HepG2 (cell line): ENCODE results near the gene RITA1. TPM values are rescaled to one million over a fixed set of nuclear protein-coding genes. Genes with fewer than 3 reads are reported as not detected.

Experiments used
- FOSL2 ChIP-seq: sonication (generic); formaldehyde crosslinking; IDR thresholded peaks from 2 replicates; pipeline ENCODE4 v1.4.0; 2020; ENCODE audit warnings: missing genetic modification reagents
- FOXC1 ChIP-seq: sonication (generic); formaldehyde crosslinking; IDR thresholded peaks from 2 replicates; pipeline ENCODE4 v1.8.0; 2022; ENCODE audit warnings: mild to moderate bottlenecking, missing genetic modification reagents, borderline replicate concordance
- KLF15 ChIP-seq: sonication (generic); formaldehyde crosslinking; IDR thresholded peaks from 2 replicates; pipeline ENCODE4 v1.8.1; 2023; ENCODE audit warnings: borderline replicate concordance, mild to moderate bottlenecking, inconsistent platforms, missing genetic modification reagents, mixed read lengths
- NAIF1 ChIP-seq: sonication (generic); formaldehyde crosslinking; IDR thresholded peaks from 2 replicates; pipeline ENCODE4 v1.5.0; 2020; ENCODE audit warnings: mild to moderate bottlenecking, missing genetic modification reagents, borderline replicate concordance
- NR0B2 ChIP-seq: sonication (generic); formaldehyde crosslinking; IDR thresholded peaks from 2 replicates; pipeline ENCODE4 v1.4.0; 2020; ENCODE audit warnings: mild to moderate bottlenecking, missing genetic modification reagents
- NR2F6 ChIP-seq, 2 experiments: IDR thresholded peaks; 2 replicates each; pipeline ENCODE4 v1.6.1; 2016; ENCODE audit warnings: antibody characterized with exemption in 1 of 2, mild to moderate bottlenecking in 1 of 2
- PBX2 ChIP-seq: IDR thresholded peaks from 2 replicates; pipeline ENCODE4 v1.6.1; 2016; ENCODE audit warnings: control low read depth
- POLR2G ChIP-seq: fragments of 200-400 bp; formaldehyde crosslinking; IDR thresholded peaks from 2 replicates; pipeline ENCODE4 v1.6.1; 2018; ENCODE audit warnings: mild to moderate bottlenecking, low read depth, low read length, moderate library complexity
- RAD21 ChIP-seq: fragments of 450-650 bp; formaldehyde crosslinking; IDR thresholded peaks from 2 replicates; pipeline ENCODE4 v1.5.0; 2020; ENCODE audit warnings: mild to moderate bottlenecking
- RBAK ChIP-seq: sonication (generic); formaldehyde crosslinking; IDR thresholded peaks from 2 replicates; pipeline ENCODE4 v1.5.1; 2020; ENCODE audit warnings: mild to moderate bottlenecking, missing genetic modification reagents
- RBM22 ChIP-seq: fragments of 200-400 bp; formaldehyde crosslinking; optimal IDR thresholded peaks from 2 replicates; pipeline ENCODE3; 2017; ENCODE audit warnings: mild to moderate bottlenecking, low read length, moderate library complexity
- SMYD3 ChIP-seq: sonication (generic); formaldehyde crosslinking; IDR thresholded peaks from 2 replicates; pipeline ENCODE4 v1.8.1; 2023; ENCODE audit warnings: mild to moderate bottlenecking, missing genetic modification reagents
- STAT5B ChIP-seq: sonication (generic); formaldehyde crosslinking; IDR thresholded peaks from 2 replicates; pipeline ENCODE4 v1.4.0; 2020; ENCODE audit warnings: missing genetic modification reagents
- TFAP4 ChIP-seq: sonication (generic); IDR thresholded peaks from 2 replicates; pipeline ENCODE4 v1.6.1; 2016; ENCODE audit warnings: low read depth, borderline replicate concordance
- THAP11 ChIP-seq: IDR thresholded peaks from 2 replicates; pipeline ENCODE4 v1.6.1; 2016; ENCODE audit warnings: missing biosample characterization, missing genetic modification reagents
- TIGD3 ChIP-seq: sonication (generic); formaldehyde crosslinking; IDR thresholded peaks from 2 replicates; pipeline ENCODE4 v1.5.1; 2020; ENCODE audit warnings: mild to moderate bottlenecking, missing genetic modification reagents, borderline replicate concordance
- TRIM22 ChIP-seq: fragments of 450-650 bp; IDR thresholded peaks from 2 replicates; pipeline ENCODE4 v1.6.1; 2017
- ZBTB3 ChIP-seq: sonication (generic); formaldehyde crosslinking; IDR thresholded peaks from 2 replicates; pipeline ENCODE4 v1.4.0; 2020; ENCODE audit warnings: low read depth, mild to moderate bottlenecking, moderate library complexity, missing genetic modification reagents, borderline replicate concordance
- ZFP82 ChIP-seq: sonication (generic); formaldehyde crosslinking; IDR thresholded peaks from 2 replicates; pipeline ENCODE4 v1.5.1; 2020; ENCODE audit warnings: mild to moderate bottlenecking, missing genetic modification reagents, borderline replicate concordance
- ZMYM3 ChIP-seq: sonication (generic); formaldehyde crosslinking; IDR thresholded peaks from 2 replicates; pipeline ENCODE4 v1.5.1; 2020; ENCODE audit warnings: mild to moderate bottlenecking, missing genetic modification reagents
- ZNF17 ChIP-seq: sonication (generic); formaldehyde crosslinking; IDR thresholded peaks from 2 replicates; pipeline ENCODE4 v1.5.0; 2020; ENCODE audit warnings: mild to moderate bottlenecking, missing genetic modification reagents
- ZNF232 ChIP-seq: sonication (generic); formaldehyde crosslinking; IDR thresholded peaks from 2 replicates; pipeline ENCODE4 v1.4.0; 2020; ENCODE audit warnings: missing genetic modification reagents, borderline replicate concordance
- ZNF235 ChIP-seq: sonication (generic); formaldehyde crosslinking; IDR thresholded peaks from 2 replicates; pipeline ENCODE4 v1.8.1; 2023; ENCODE audit warnings: mild to moderate bottlenecking, missing genetic modification reagents, borderline replicate concordance
- ZNF24 ChIP-seq: fragments of 450-650 bp; IDR thresholded peaks from 2 replicates; pipeline ENCODE4 v1.6.1; 2017; ENCODE audit warnings: antibody characterized with exemption, mild to moderate bottlenecking
- ZNF354B ChIP-seq: sonication (generic); formaldehyde crosslinking; IDR thresholded peaks from 2 replicates; pipeline ENCODE4 v1.8.0; 2022; ENCODE audit warnings: mild to moderate bottlenecking, missing genetic modification reagents
- polyA plus RNA-seq, 8 experiments: library from polyadenylated mRNA; depleted of rRNA in 3 of 8; stranded (reverse) in 7 of 8; unstranded in 1 of 8; fragments of >200 nt; fragmentation: Illumina TruSeq in 4 of 8; extraction: Trizol in 4 of 8; gene quantifications; 2 replicates each; pipeline versions ENCODE4 v1.2.1 to v1.2.3, GENCODE V29; 2011 to 2016; ENCODE audit warnings: low read depth in 4 of 8, missing spikeins in 1 of 8, mixed read lengths in 1 of 8; ENCODE audit not compliant: insufficient read depth in 1 of 8
- total RNA-seq, 5 experiments: library from RNA; depleted of rRNA; stranded (reverse); fragments of >200 nt; fragmentation: Illumina TruSeq; extraction: Trizol; gene quantifications; 2 replicates each; pipeline ENCODE4 v1.2.3, GENCODE V29; 2016; ENCODE audit warnings: low read depth in 1 of 5

Gene RITA1
- total and polyA plus RNA-seq, 2 of the 13 experiments (the other 11 are each of a cell fraction or from before 2014, with no cell fraction given): 12.4 to 28.9 TPM

- TF ChIP-seq TFAP4 (no peak; the same call in 1 of the 2 replicates), FOSL2 (CRISPR knock-in tag) (no peak; the same call in 1 of the 2 replicates), ZNF232 (peak; percentile 57; the same call in 1 of the 2 replicates), ZNF17 (CRISPR knock-in tag) (peak; percentile 75; the same call in 1 of the 2 replicates), THAP11 (CRISPR knock-in tag) (peak; percentile 65), ZNF235 (CRISPR knock-in tag) (peak; percentile 40; the same call in 1 of the 2 replicates), NR0B2 (CRISPR knock-in tag) (no peak), RAD21 (no peak), KLF15 (CRISPR knock-in tag) (peak; percentile 79; the same call in 1 of the 2 replicates), NR2F6 (IDR thresholded peaks at IDR 0.05) (no peak), NR2F6 (CRISPR knock-in tag; IDR thresholded peaks at IDR 0.05) (no peak; the same call in 1 of the 2 replicates), FOXC1 (CRISPR knock-in tag) (no peak; the same call in 1 of the 2 replicates), NAIF1 (peak; percentile 94), ZMYM3 (CRISPR knock-in tag) (no peak), SMYD3 (CRISPR knock-in tag) (no peak), STAT5B (CRISPR knock-in tag) (no peak), ZBTB3 (no peak), TIGD3 (CRISPR knock-in tag) (no peak), ZNF354B (CRISPR knock-in tag) (no peak), POLR2G (peak; percentile 96), RBAK (CRISPR knock-in tag) (no peak), PBX2 (CRISPR knock-in tag) (no peak), ZNF24 (no peak), RBM22 (no peak), TRIM22 (no peak), ZFP82 (0 out of 2 replicates have a peak, but pooled peaks have one; percentile 28)
Observed at GRCh38 chr12:113185180-113186032, at the start of gene RITA1, which contains the start of gene DDX54 (continued).
